IPS-18a (cell line): Measurements from ENCODE around the gene UBE2E2.
"Not testable (repeated sequence)": the region's sequence is repeated elsewhere in the genome, so short reads cannot be mapped to it uniquely, and the experiment has no call there.

Experiments used
- H3K27ac ChIP-seq: one replicate; pipeline ENCODE4 v1.5.1; 2013; ENCODE audit warnings: low read length
- H3K27me3 ChIP-seq: one replicate; pipeline ENCODE4 v1.6.1; 2013; ENCODE audit warnings: mild to moderate bottlenecking, low read length; ENCODE audit not compliant: control insufficient read depth, insufficient read depth
- H3K36me3 ChIP-seq: one replicate; pipeline ENCODE4 v1.6.1; 2013; ENCODE audit warnings: low read depth, low read length; ENCODE audit not compliant: control insufficient read depth
- H3K4me1 ChIP-seq: one replicate; pipeline ENCODE4 v1.6.1; 2013; ENCODE audit warnings: low read depth, low read length; ENCODE audit not compliant: control insufficient read depth
- H3K4me3 ChIP-seq: one replicate; pipeline ENCODE4 v1.5.1; 2013; ENCODE audit warnings: low read length
- H3K9ac ChIP-seq: one replicate; pipeline ENCODE4 v1.6.1; 2013; ENCODE audit warnings: mild to moderate bottlenecking, low read length, moderate library complexity
- H3K9me3 ChIP-seq: one replicate; pipeline ENCODE4 v1.6.1; 2013; ENCODE audit warnings: low read depth, low read length; ENCODE audit not compliant: control insufficient read depth

UBE2E2 gene

GRCh38 chr3:23342343-23342742 lies 139.2 kb downstream of the UBE2E2 start:
- Histone ChIP-seq H3K27me3 (no peaks in the 10 kb centered on the region), H3K4me1 (peaks cover 6% of the 10 kb centered on the region), H3K36me3 (no peaks in the 10 kb centered on the region), H3K27ac (no peak overlapping the region), H3K9me3 (no peaks in the 10 kb centered on the region), H3K9ac (no peak overlapping the region), H3K4me3 (no peak overlapping the region)

- Histone ChIP-seq H3K27me3 (no peaks in the 10 kb centered on the region), H3K36me3 (no peaks in the 10 kb centered on the region), H3K27ac (no peak overlapping the region), H3K4me3 (no peak overlapping the region), H3K4me1 (peaks cover 6% of the 10 kb centered on the region), H3K9ac (no peak overlapping the region), H3K9me3 (peaks cover under 1% of the 10 kb centered on the region)
Observed at GRCh38 chr3:23343509-23343908, 140.4 kb downstream of the UBE2E2 start.

GRCh38 chr3:23344886-23345285 lies 141.8 kb downstream of the UBE2E2 start:
- H3K36me3 ChIP-seq = no peaks in the 10 kb centered on the region
- H3K9me3 ChIP-seq = peaks cover 5% of the 10 kb centered on the region
- no peak overlapping the region for H3K27ac ChIP-seq
- H3K4me3 ChIP-seq = no peak overlapping the region
- H3K4me1 ChIP-seq = peaks cover 6% of the 10 kb centered on the region
- no peaks in the 10 kb centered on the region for H3K27me3 ChIP-seq
- H3K9ac ChIP-seq = no peak overlapping the region

GRCh38 chr3:23349444-23349843 lies 146.3 kb downstream of the UBE2E2 start:
- not testable (repeated sequence) for H3K36me3 ChIP-seq, H3K4me3 ChIP-seq, H3K4me1 ChIP-seq, H3K27me3 ChIP-seq, H3K9me3 ChIP-seq, H3K27ac ChIP-seq, H3K9ac ChIP-seq

GRCh38 chr3:23356169-23356568 lies 153.0 kb downstream of the UBE2E2 start:
- Histone ChIP-seq H3K27ac (no peak overlapping the region), H3K4me1 (no peaks in the 10 kb centered on the region), H3K9me3 (no peaks in the 10 kb centered on the region), H3K36me3 (no peaks in the 10 kb centered on the region), H3K27me3 (no peaks in the 10 kb centered on the region), H3K9ac (no peak overlapping the region), H3K4me3 (no peak overlapping the region)

GRCh38 chr3:23356923-23357322 lies 153.8 kb downstream of the UBE2E2 start:
- Histone ChIP-seq H3K27ac (no peak overlapping the region), H3K27me3 (no peaks in the 10 kb centered on the region), H3K36me3 (no peaks in the 10 kb centered on the region), H3K9ac (no peak overlapping the region), H3K4me3 (no peak overlapping the region), H3K4me1 (no peaks in the 10 kb centered on the region), H3K9me3 (no peaks in the 10 kb centered on the region)

- no peaks in the 10 kb centered on the region for H3K36me3 ChIP-seq
- H3K27ac ChIP-seq = no peak overlapping the region
- H3K27me3 ChIP-seq = no peaks in the 10 kb centered on the region
- no peaks in the 10 kb centered on the region for H3K9me3 ChIP-seq
- H3K9ac ChIP-seq = no peak overlapping the region
- H3K4me3 ChIP-seq = no peak overlapping the region
- H3K4me1 ChIP-seq = no peaks in the 10 kb centered on the region
Observed at GRCh38 chr3:23359116-23359515, 156.0 kb downstream of the UBE2E2 start.

- Histone ChIP-seq H3K27ac (no peak overlapping the region), H3K36me3 (no peaks in the 10 kb centered on the region), H3K9ac (no peak overlapping the region), H3K9me3 (no peaks in the 10 kb centered on the region), H3K4me1 (no peaks in the 10 kb centered on the region), H3K4me3 (no peak overlapping the region), H3K27me3 (no peaks in the 10 kb centered on the region)
Observed at GRCh38 chr3:23365066-23365465, 161.9 kb downstream of the UBE2E2 start.

- Histone ChIP-seq H3K36me3 (no peaks in the 10 kb centered on the region), H3K4me3 (no peak overlapping the region), H3K9me3 (no peaks in the 10 kb centered on the region), H3K9ac (no peak overlapping the region), H3K27ac (no peak overlapping the region), H3K27me3 (no peaks in the 10 kb centered on the region), H3K4me1 (peaks cover 12% of the 10 kb centered on the region)
Observed at GRCh38 chr3:23368731-23369130, 165.6 kb downstream of the UBE2E2 start.

GRCh38 chr3:23372285-23372684 lies 169.2 kb downstream of the UBE2E2 start:
- no peak overlapping the region for H3K27ac ChIP-seq
- H3K4me1 ChIP-seq = peaks cover 12% of the 10 kb centered on the region
- no peaks in the 10 kb centered on the region for H3K27me3 ChIP-seq
- H3K36me3 ChIP-seq = no peaks in the 10 kb centered on the region
- H3K9me3 ChIP-seq = no peaks in the 10 kb centered on the region
- no peak overlapping the region for H3K9ac ChIP-seq
- no peak overlapping the region for H3K4me3 ChIP-seq

- Histone ChIP-seq H3K4me1 (peaks cover 12% of the 10 kb centered on the region), H3K27ac (no peak overlapping the region), H3K9me3 (no peaks in the 10 kb centered on the region), H3K4me3 (no peak overlapping the region), H3K27me3 (no peaks in the 10 kb centered on the region), H3K36me3 (no peaks in the 10 kb centered on the region), H3K9ac (no peak overlapping the region)
Observed at GRCh38 chr3:23376516-23377248, 173.6 kb downstream of the UBE2E2 start.

GRCh38 chr3:23377928-23378672 lies 175.0 kb downstream of the UBE2E2 start:
- Histone ChIP-seq H3K27me3 (no peaks in the 10 kb centered on the region), H3K4me3 (no peak overlapping the region), H3K36me3 (no peaks in the 10 kb centered on the region), H3K9me3 (no peaks in the 10 kb centered on the region), H3K4me1 (peaks cover 3% of the 10 kb centered on the region), H3K27ac (no peak overlapping the region), H3K9ac (no peak overlapping the region)
